K562 (cell line): Measurements from ENCODE around the gene GIMAP8. TPM values are rescaled to one million over a fixed set of nuclear protein-coding genes. Genes with fewer than 3 reads are reported as not detected.

Experiments
- CREM ChIP-seq: IDR thresholded peaks from 2 replicates; pipeline ENCODE4 v1.6.1; 2014; ENCODE audit warnings: antibody characterized with exemption, low read depth
- ELK3 ChIP-seq: fragments of 450-650 bp; formaldehyde crosslinking; IDR thresholded peaks from 2 replicates; pipeline ENCODE4 v1.4.0; 2020; ENCODE audit warnings: mild to moderate bottlenecking
- FOXJ3 ChIP-seq: sonication (generic); formaldehyde crosslinking; IDR thresholded peaks from 2 replicates; pipeline ENCODE4 v1.4.0; 2020; ENCODE audit warnings: mild to moderate bottlenecking, missing genetic modification reagents
- HDAC3 ChIP-seq: fragments of 450-650 bp; IDR thresholded peaks from 2 replicates; pipeline ENCODE4 v1.6.1; 2018; ENCODE audit warnings: borderline replicate concordance, mild to moderate bottlenecking, moderate library complexity; ENCODE audit not compliant: partially characterized antibody
- KAT2B ChIP-seq: IDR thresholded peaks from one replicate; pipeline ENCODE4 v1.6.1; 2012; ENCODE audit warnings: low read depth, mild to moderate bottlenecking, control low read depth, inconsistent platforms, low read length, moderate library complexity
- MIER1 ChIP-seq: fragments of 450-650 bp; IDR thresholded peaks from 2 replicates; pipeline ENCODE4 v1.6.1; 2016; ENCODE audit warnings: antibody characterized with exemption, mild to moderate bottlenecking, low read depth
- NFE2 ChIP-seq: IDR thresholded peaks from 2 replicates; pipeline ENCODE4 v1.6.1; 2014; ENCODE audit warnings: antibody characterized with exemption, low read depth
- PYGO2 ChIP-seq: fragments of 450-650 bp; IDR thresholded peaks from 2 replicates; pipeline ENCODE4 v1.6.1; 2016; ENCODE audit warnings: mild to moderate bottlenecking, missing genetic modification characterization, moderate library complexity, missing compliant biosample characterization
- SIN3B ChIP-seq: fragments of 450-650 bp; IDR thresholded peaks from 2 replicates; pipeline ENCODE4 v1.6.1; 2017; ENCODE audit warnings: low read depth, mild to moderate bottlenecking, moderate library complexity
- ZC3H4 ChIP-seq: sonication (generic); formaldehyde crosslinking; IDR thresholded peaks from 2 replicates; pipeline ENCODE4 v1.9.0; 2021; ENCODE audit warnings: missing genetic modification reagents, borderline replicate concordance
- ZKSCAN1 ChIP-seq: fragments of 150-350 bp; IDR thresholded peaks from 2 replicates; pipeline ENCODE4 v1.6.1; 2016; ENCODE audit warnings: low read depth, low read length
- ZNF24 ChIP-seq: fragments of 450-650 bp; IDR thresholded peaks from 2 replicates; pipeline ENCODE4 v1.6.1; 2016
- polyA plus RNA-seq, 8 experiments: library from polyadenylated mRNA; depleted of rRNA in 4 of 8; stranded (reverse) in 5 of 8; unstranded in 3 of 8; fragments of >200 nt; fragmentation: Nextera tagmentation in 2 of 8; fragmentation: Illumina TruSeq in 1 of 8; extraction: Ambion mirVana in 2 of 8; extraction: Trizol in 1 of 8; gene quantifications; 2 replicates each; pipeline versions ENCODE4 v1.2.1 to v1.2.3, GENCODE V29; 2011 to 2014; ENCODE audit warnings: inconsistent platforms in 1 of 8, missing spikeins in 1 of 8
- total RNA-seq, 7 experiments: library from RNA; depleted of rRNA in 6 of 7; stranded (reverse); fragments of >200 nt in 6 of 7; fragmentation: Illumina TruSeq in 2 of 7; extraction: Trizol in 2 of 7; gene quantifications; 2 replicates each; pipeline versions ENCODE4 v1.2.1 to v1.2.3, GENCODE V29; 2011 to 2021; ENCODE audit warnings: low replicate concordance in 1 of 7
- TF ChIP-seq, protein P1 (sequence below): fragments of 250-450 bp; sonication (Bioruptor Pico); IDR thresholded peaks from 2 replicates; pipeline ENCODE4 v1.4.0; 2020
- TF ChIP-seq, protein P2 (sequence below): IDR thresholded peaks from 2 replicates; pipeline ENCODE4 v1.6.1; 2012; ENCODE audit warnings: low read depth, low read length, improper control_type of control experiment, borderline replicate concordance
- TF ChIP-seq, protein P3 (sequence below): sonication (generic); formaldehyde crosslinking; IDR thresholded peaks from 2 replicates; pipeline ENCODE4 v1.8.1; 2023; ENCODE audit warnings: mild to moderate bottlenecking, missing genetic modification reagents
- TF ChIP-seq, protein P4 (sequence below): sonication (generic); formaldehyde crosslinking; IDR thresholded peaks from 2 replicates; pipeline ENCODE4 v1.8.0; 2022; ENCODE audit warnings: mild to moderate bottlenecking, low read depth, missing genetic modification reagents

The GIMAP8 gene
- total and polyA plus RNA-seq, 9 of the 15 experiments (the other 6 are each of a cell fraction or from before 2014, with no cell fraction given), result not detected

- TF ChIP-seq, protein P1, sequence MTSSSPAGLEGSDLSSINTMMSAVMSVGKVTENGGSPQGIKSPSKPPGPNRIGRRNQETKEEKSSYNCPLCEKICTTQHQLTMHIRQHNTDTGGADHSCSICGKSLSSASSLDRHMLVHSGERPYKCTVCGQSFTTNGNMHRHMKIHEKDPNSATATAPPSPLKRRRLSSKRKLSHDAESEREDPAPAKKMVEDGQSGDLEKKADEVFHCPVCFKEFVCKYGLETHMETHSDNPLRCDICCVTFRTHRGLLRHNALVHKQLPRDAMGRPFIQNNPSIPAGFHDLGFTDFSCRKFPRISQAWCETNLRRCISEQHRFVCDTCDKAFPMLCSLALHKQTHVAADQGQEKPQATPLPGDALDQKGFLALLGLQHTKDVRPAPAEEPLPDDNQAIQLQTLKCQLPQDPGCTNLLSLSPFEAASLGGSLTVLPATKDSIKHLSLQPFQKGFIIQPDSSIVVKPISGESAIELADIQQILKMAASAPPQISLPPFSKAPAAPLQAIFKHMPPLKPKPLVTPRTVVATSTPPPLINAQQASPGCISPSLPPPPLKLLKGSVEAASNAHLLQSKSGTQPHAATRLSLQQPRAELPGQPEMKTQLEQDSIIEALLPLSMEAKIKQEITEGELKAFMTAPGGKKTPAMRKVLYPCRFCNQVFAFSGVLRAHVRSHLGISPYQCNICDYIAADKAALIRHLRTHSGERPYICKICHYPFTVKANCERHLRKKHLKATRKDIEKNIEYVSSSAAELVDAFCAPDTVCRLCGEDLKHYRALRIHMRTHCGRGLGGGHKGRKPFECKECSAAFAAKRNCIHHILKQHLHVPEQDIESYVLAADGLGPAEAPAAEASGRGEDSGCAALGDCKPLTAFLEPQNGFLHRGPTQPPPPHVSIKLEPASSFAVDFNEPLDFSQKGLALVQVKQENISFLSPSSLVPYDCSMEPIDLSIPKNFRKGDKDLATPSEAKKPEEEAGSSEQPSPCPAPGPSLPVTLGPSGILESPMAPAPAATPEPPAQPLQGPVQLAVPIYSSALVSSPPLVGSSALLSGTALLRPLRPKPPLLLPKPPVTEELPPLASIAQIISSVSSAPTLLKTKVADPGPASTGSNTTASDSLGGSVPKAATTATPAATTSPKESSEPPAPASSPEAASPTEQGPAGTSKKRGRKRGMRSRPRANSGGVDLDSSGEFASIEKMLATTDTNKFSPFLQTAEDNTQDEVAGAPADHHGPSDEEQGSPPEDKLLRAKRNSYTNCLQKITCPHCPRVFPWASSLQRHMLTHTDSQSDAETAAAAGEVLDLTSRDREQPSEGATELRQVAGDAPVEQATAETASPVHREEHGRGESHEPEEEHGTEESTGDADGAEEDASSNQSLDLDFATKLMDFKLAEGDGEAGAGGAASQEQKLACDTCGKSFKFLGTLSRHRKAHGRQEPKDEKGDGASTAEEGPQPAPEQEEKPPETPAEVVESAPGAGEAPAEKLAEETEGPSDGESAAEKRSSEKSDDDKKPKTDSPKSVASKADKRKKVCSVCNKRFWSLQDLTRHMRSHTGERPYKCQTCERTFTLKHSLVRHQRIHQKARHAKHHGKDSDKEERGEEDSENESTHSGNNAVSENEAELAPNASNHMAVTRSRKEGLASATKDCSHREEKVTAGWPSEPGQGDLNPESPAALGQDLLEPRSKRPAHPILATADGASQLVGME, result peak; percentile 71; the same call in 1 of the 2 replicates
- TF ChIP-seq, protein P2, sequence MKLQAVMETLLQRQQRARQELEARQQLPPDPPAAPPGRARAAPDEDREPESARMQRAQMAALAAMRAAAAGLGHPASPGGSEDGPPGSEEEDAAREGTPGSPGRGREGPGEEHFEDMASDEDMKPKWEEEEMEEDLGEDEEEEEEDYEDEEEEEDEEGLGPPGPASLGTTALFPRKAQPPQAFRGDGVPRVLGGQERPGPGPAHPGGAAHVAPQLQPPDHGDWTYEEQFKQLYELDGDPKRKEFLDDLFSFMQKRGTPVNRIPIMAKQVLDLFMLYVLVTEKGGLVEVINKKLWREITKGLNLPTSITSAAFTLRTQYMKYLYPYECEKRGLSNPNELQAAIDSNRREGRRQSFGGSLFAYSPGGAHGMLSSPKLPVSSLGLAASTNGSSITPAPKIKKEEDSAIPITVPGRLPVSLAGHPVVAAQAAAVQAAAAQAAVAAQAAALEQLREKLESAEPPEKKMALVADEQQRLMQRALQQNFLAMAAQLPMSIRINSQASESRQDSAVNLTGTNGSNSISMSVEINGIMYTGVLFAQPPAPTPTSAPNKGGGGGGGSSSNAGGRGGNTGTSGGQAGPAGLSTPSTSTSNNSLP, result no peak
- TF ChIP-seq ELK3 (CRISPR knock-in tag) (no peak), NFE2 (no peak), KAT2B (no peak), FOXJ3 (no peak), CREM (peak; percentile 93), HDAC3 (no peak), ZNF24 (no peak; the same call in 1 of the 2 replicates), PYGO2 (tag) (no peak), MIER1 (no peak), SIN3B (no peak), ZKSCAN1 (peak; percentile 75), ZC3H4 (CRISPR knock-in tag) (no peak)
- TF ChIP-seq, protein P3, sequence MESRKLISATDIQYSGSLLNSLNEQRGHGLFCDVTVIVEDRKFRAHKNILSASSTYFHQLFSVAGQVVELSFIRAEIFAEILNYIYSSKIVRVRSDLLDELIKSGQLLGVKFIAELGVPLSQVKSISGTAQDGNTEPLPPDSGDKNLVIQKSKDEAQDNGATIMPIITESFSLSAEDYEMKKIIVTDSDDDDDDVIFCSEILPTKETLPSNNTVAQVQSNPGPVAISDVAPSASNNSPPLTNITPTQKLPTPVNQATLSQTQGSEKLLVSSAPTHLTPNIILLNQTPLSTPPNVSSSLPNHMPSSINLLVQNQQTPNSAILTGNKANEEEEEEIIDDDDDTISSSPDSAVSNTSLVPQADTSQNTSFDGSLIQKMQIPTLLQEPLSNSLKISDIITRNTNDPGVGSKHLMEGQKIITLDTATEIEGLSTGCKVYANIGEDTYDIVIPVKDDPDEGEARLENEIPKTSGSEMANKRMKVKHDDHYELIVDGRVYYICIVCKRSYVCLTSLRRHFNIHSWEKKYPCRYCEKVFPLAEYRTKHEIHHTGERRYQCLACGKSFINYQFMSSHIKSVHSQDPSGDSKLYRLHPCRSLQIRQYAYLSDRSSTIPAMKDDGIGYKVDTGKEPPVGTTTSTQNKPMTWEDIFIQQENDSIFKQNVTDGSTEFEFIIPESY (CRISPR knock-in tag), result no peak
- TF ChIP-seq, protein P4, sequence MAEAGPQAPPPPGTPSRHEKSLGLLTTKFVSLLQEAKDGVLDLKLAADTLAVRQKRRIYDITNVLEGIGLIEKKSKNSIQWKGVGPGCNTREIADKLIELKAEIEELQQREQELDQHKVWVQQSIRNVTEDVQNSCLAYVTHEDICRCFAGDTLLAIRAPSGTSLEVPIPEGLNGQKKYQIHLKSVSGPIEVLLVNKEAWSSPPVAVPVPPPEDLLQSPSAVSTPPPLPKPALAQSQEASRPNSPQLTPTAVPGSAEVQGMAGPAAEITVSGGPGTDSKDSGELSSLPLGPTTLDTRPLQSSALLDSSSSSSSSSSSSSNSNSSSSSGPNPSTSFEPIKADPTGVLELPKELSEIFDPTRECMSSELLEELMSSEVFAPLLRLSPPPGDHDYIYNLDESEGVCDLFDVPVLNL (CRISPR knock-in tag), result no peak
Measured at GRCh38 chr7:150420987-150421674, 29.3 kb upstream of the GIMAP8 start (continued).
